ENCODE measurements around the gene ARHGAP22. TPM values are rescaled to one million over a fixed set of nuclear protein-coding genes. Genes with fewer than 3 reads are reported as not detected.

The ARHGAP22 gene
- total and polyA plus RNA-seq, 2 of the 4 experiments (the other 2 are of a cell fraction): 28.3 to 30.2 TPM

DNA sequence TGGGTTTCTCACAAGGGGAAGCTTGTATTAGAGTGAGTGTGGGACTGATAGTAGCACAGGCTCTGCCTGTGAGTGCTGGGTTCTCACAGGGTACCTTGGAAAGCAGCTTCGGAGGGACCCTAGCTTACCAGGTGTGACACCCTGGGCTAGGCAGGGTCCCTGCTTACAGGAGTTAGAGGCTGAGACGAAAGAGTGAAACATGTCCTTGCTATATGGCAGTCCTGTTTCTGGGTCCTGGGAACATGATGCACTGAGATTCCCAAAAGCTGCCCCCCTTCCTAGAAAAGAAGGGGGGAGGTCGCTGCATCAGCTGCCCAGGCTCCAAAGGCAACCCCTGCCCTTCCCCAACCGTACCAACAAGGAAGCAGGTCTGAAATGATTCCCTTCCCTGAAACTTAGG, 6.3 kb upstream of the ARHGAP22 start:
- peaks cover 35% of the 10 kb centered on the region for H3K9me1 ChIP-seq (ENCODE audit: insufficient read depth, low read length)
- H3K4me1 ChIP-seq (ENCODE audit: control insufficient read depth, insufficient read depth, low read length): peaks cover 28% of the 10 kb centered on the region
- H4K5ac ChIP-seq (ENCODE audit: low read depth, low read length): no peak overlapping the region
- 100% methylated on average over 1 of the region's 4 CpGs; no CpG with 5 or more reads in 1 of the 2 experiments for WGBS, 2 experiments (ENCODE audit: extremely low coverage in 2 of 2, insufficient read length in 1 of 2)
- no peak overlapping the region for H4K8ac ChIP-seq (ENCODE audit: low read depth in 2 of 2, low read length in 2 of 2)
- intact Hi-C loops (cut with micrococcal nuclease) (no loop called here), in situ Hi-C loops (cut with MboI; ENCODE audit: low sequenced_read_pairs) (no loop called here), dilution Hi-C loops (cut with HindIII; ENCODE audit: low sequenced_read_pairs, unreplicated experiment) (no loop called here)
- no peak overlapping the region for H3K56ac ChIP-seq (ENCODE audit: extremely low read depth, insufficient read depth, low read length)
- H3K9ac ChIP-seq (ENCODE audit: low read depth, low read length): no peak overlapping the region
- CTCF ChIA-PET: interaction anchor here (2.1 kb wide), 1 partner anchor 45 kb away, joined by 12 read pairs; no protein-coding TSS in a partner anchor
- H3K79me1 ChIP-seq (ENCODE audit: low read depth in 1 of 2, low read length in 2 of 2): peaks cover 0 to 32% of the 10 kb centered on the region in 2 experiments; a peak in 3 of 4 replicates
- H3K36me3 ChIP-seq (ENCODE audit: control insufficient read depth, insufficient read depth, low read length): no peaks in the 10 kb centered on the region
- H3K18ac ChIP-seq (ENCODE audit: low read depth, low read length): no peak overlapping the region
- POLR2A ChIA-PET (ENCODE audit: unreplicated experiment): no interaction called here
- no peaks in the 10 kb centered on the region for H3K9me3 ChIP-seq (ENCODE audit: control insufficient read depth, insufficient read depth, low read length)
- no peak overlapping the region for H4K91ac ChIP-seq (ENCODE audit: insufficient read depth, low read depth, low read length)
- H2BK20ac ChIP-seq (ENCODE audit: low read depth, low read length): peak overlapping the region; percentile 38; the same call in 1 of the 2 replicates
- no peak for TF ChIP-seq BHLHE40 (IDR thresholded peaks at IDR 0.05; ENCODE audit: low read depth, low read length)
- no peak for TF ChIP-seq RFX5 (IDR thresholded peaks at IDR 0.05; ENCODE audit: low read depth, low read length)
- TF ChIP-seq MXI1 (IDR thresholded peaks at IDR 0.05; ENCODE audit: borderline replicate concordance, low read depth, low read length): no peak
- no peak for TF ChIP-seq RCOR1 (IDR thresholded peaks at IDR 0.05; ENCODE audit: insufficient replicate concordance, low read length)
- TF ChIP-seq SMC3 (IDR thresholded peaks at IDR 0.05; ENCODE audit: low read depth, low read length): no peak
- no peak for TF ChIP-seq RAD21 (IDR thresholded peaks at IDR 0.05; ENCODE audit: low read length)
- TF ChIP-seq MAZ (IDR thresholded peaks at IDR 0.05; ENCODE audit: borderline replicate concordance, low read depth, low read length): no peak
- TF ChIP-seq POLR2A (IDR thresholded peaks at IDR 0.05; ENCODE audit: low read depth, low read length): no peak
- no peak for TF ChIP-seq NFE2L2 (IDR thresholded peaks at IDR 0.05; ENCODE audit: low read depth, low read length)
- H2BK120ac ChIP-seq (ENCODE audit: low read depth, low read length): peak overlapping the region; percentile 11; the same call in 1 of the 2 replicates
- no peak for DNase-seq
- no peaks in the 10 kb centered on the region for H4K20me1 ChIP-seq (ENCODE audit: insufficient read depth, low read length)
- no peak overlapping the region for H3K23ac ChIP-seq (ENCODE audit: low read depth, low read length)
- no peak overlapping the region for H3K27ac ChIP-seq (ENCODE audit: insufficient read depth, low read length)
- 0 out of 3 replicates have a peak overlapping the region, but pooled peaks have one; percentile 23 for H2BK15ac ChIP-seq (ENCODE audit: low read depth, low read length)
- no peak overlapping the region for H3K4ac ChIP-seq (ENCODE audit: low read depth, low read length)
- H3K27me3 ChIP-seq (ENCODE audit: control insufficient read depth, insufficient read depth, low read length): no peaks in the 10 kb centered on the region
- no peak for ATAC-seq (ENCODE audit: low read depth)
- H2AK9ac ChIP-seq (replicated peaks; ENCODE audit: low read depth, low read length, poor library complexity): no peak overlapping the region
- H2AK5ac ChIP-seq (ENCODE audit: low read depth, low read length): peak overlapping the region; percentile 28; the same call in 1 of the 2 replicates
- H3K4me3 ChIP-seq (ENCODE audit: insufficient read depth, low read depth, low read length): no peak overlapping the region
- no peak overlapping the region for H2BK5ac ChIP-seq (ENCODE audit: low read depth, low read length, poor library complexity, severe bottlenecking)
- no peak overlapping the region for H3K4me2 ChIP-seq (ENCODE audit: low read depth, low read length)
- H3K14ac ChIP-seq (replicated peaks; ENCODE audit: low read depth, low read length): no peak overlapping the region
- BruUV-seq (replicated peaks): no TSS peak
- H2AFZ ChIP-seq (replicated peaks; ENCODE audit: low read length, poor library complexity): no peak overlapping the region

Measured in IMR-90 (cell line).